Measurements from ENCODE around the gene AFAP1. TPM values are rescaled to one million over a fixed set of nuclear protein-coding genes. Genes with fewer than 3 reads are reported as not detected.
A peak's percentile ranks its signal among the peaks of the same experiment; 100 is the strongest.

AFAP1 gene
- total and polyA plus RNA-seq, 2 of the 4 experiments (the other 2 are of a cell fraction), result 48.2 to 80.9 TPM

DNA sequence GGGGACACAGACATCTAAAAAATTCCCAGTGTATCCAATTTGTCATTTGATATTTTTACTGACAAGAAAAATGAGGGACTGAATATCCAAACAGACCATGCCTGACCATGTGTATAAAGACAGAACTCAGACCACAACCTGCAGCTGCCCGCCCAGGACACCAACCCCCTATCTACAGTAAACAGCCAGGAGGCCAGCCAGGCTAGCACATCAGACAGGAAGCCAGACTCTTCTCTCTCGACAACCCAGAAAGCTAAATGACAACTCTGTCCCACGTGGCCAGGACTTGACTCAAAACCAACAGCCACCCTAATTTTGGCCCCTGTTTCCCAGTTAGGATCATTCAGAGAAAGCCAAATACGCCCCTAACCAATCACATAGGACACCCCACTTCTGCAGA lies 15.1 kb downstream of the AFAP1 start:
- dilution Hi-C loops (cut with HindIII; ENCODE audit: low sequenced_read_pairs, unreplicated experiment), result no loop called here
- H2AK5ac ChIP-seq (ENCODE audit: low read depth, low read length), result peak overlapping the region; percentile 41; the same call in 1 of the 2 replicates
- peaks cover 8 to 76% of the 10 kb centered on the region in 2 experiments for H3K79me1 ChIP-seq (ENCODE audit: low read depth in 1 of 2, low read length in 2 of 2)
- BruUV-seq (replicated peaks), result no TSS peak
- ATAC-seq (ENCODE audit: low read depth), result peak; percentile 49
- H4K5ac ChIP-seq (ENCODE audit: low read depth, low read length), result no peak overlapping the region
- peaks cover 22% of the 10 kb centered on the region for H3K9me1 ChIP-seq (ENCODE audit: insufficient read depth, low read length)
- H3K27ac ChIP-seq (ENCODE audit: insufficient read depth, low read length), result peak overlapping the region; percentile 21
- H4K8ac ChIP-seq (ENCODE audit: low read depth in 2 of 2, low read length in 2 of 2), result no peak overlapping the region
- H3K36me3 ChIP-seq (ENCODE audit: control insufficient read depth, insufficient read depth, low read length), result peaks cover 11% of the 10 kb centered on the region
- 0 out of 2 replicates have a peak overlapping the region, but pooled peaks have one; percentile 8 for H4K91ac ChIP-seq (ENCODE audit: insufficient read depth, low read depth, low read length)
- no peak overlapping the region for H3K56ac ChIP-seq (ENCODE audit: extremely low read depth, insufficient read depth, low read length)
- H3K23ac ChIP-seq (ENCODE audit: low read depth, low read length), result peak overlapping the region; percentile 33; the same call in 1 of the 2 replicates
- H3K27me3 ChIP-seq (ENCODE audit: control insufficient read depth, insufficient read depth, low read length), result no peaks in the 10 kb centered on the region
- ChIA-PET POLR2A (ENCODE audit: unreplicated experiment) (interaction anchor here (0.6 kb wide), 1 partner anchor 220 kb away, joined by 5 read pairs; no protein-coding TSS in a partner anchor), CTCF (interaction anchor here (1.1 to 2.8 kb wide), 2 partner anchors 10 to 120 kb away, joined by 3 to 10 read pairs; no protein-coding TSS in a partner anchor)
- no peak overlapping the region; the same call in 1 of the 2 replicates for H3K4me2 ChIP-seq (ENCODE audit: low read depth, low read length)
- no peak for DNase-seq
- TF ChIP-seq MAFK (IDR thresholded peaks at IDR 0.05; ENCODE audit: low read depth, low read length), result no peak
- TF ChIP-seq, protein P1, sequence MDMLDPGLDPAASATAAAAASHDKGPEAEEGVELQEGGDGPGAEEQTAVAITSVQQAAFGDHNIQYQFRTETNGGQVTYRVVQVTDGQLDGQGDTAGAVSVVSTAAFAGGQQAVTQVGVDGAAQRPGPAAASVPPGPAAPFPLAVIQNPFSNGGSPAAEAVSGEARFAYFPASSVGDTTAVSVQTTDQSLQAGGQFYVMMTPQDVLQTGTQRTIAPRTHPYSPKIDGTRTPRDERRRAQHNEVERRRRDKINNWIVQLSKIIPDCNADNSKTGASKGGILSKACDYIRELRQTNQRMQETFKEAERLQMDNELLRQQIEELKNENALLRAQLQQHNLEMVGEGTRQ (IDR thresholded peaks at IDR 0.05; ENCODE audit: low read depth, low read length), result peak; percentile 16; the same call in 1 of the 2 replicates
- 0 out of 2 replicates have a peak overlapping the region, but pooled peaks have one; percentile 27 for H2BK120ac ChIP-seq (ENCODE audit: low read depth, low read length)
- no peak overlapping the region for H3K9ac ChIP-seq (ENCODE audit: low read depth, low read length)
- H3K4me3 ChIP-seq (ENCODE audit: insufficient read depth, low read depth, low read length), result no peak overlapping the region
- peak overlapping the region; percentile 31 for H2BK5ac ChIP-seq (ENCODE audit: low read depth, low read length, poor library complexity, severe bottlenecking)
- 38% methylated on average over 2 of the region's 4 CpGs; no CpG with 5 or more reads in 1 of the 2 experiments for WGBS, 2 experiments (ENCODE audit: extremely low coverage in 2 of 2, insufficient read length in 1 of 2)
- H2BK20ac ChIP-seq (ENCODE audit: low read depth, low read length), result no peak overlapping the region
- H3K4ac ChIP-seq (ENCODE audit: low read depth, low read length), result peak overlapping the region; percentile 68
- no peak overlapping the region for H2AK9ac ChIP-seq (replicated peaks; ENCODE audit: low read depth, low read length, poor library complexity)
- H3K14ac ChIP-seq (replicated peaks; ENCODE audit: low read depth, low read length), result peak overlapping the region; percentile 15; the same call in 1 of the 2 replicates
- intact Hi-C loops (cut with micrococcal nuclease), result no loop called here
- peaks cover 33% of the 10 kb centered on the region for H3K4me1 ChIP-seq (ENCODE audit: control insufficient read depth, insufficient read depth, low read length)
- no peak overlapping the region for H3K18ac ChIP-seq (ENCODE audit: low read depth, low read length)
- peaks cover 88% of the 10 kb centered on the region for H4K20me1 ChIP-seq (ENCODE audit: insufficient read depth, low read length)
- H3K9me3 ChIP-seq (ENCODE audit: control insufficient read depth, insufficient read depth, low read length), result no peaks in the 10 kb centered on the region
- H2AFZ ChIP-seq (replicated peaks; ENCODE audit: low read length, poor library complexity), result no peak overlapping the region
- peak overlapping the region; percentile 17; the same call in 1 of the 3 replicates for H2BK15ac ChIP-seq (ENCODE audit: low read depth, low read length)
- in situ Hi-C loops (cut with MboI; ENCODE audit: low sequenced_read_pairs), result no loop called here

Data from IMR-90 (cell line).